Measurements from ENCODE around the gene GIMD1. TPM values are rescaled to one million over a fixed set of nuclear protein-coding genes. Genes with fewer than 3 reads are reported as not detected.

GIMD1 gene
- polyA plus RNA-seq, 3 donors from 2014 or later: not detected

DNA sequence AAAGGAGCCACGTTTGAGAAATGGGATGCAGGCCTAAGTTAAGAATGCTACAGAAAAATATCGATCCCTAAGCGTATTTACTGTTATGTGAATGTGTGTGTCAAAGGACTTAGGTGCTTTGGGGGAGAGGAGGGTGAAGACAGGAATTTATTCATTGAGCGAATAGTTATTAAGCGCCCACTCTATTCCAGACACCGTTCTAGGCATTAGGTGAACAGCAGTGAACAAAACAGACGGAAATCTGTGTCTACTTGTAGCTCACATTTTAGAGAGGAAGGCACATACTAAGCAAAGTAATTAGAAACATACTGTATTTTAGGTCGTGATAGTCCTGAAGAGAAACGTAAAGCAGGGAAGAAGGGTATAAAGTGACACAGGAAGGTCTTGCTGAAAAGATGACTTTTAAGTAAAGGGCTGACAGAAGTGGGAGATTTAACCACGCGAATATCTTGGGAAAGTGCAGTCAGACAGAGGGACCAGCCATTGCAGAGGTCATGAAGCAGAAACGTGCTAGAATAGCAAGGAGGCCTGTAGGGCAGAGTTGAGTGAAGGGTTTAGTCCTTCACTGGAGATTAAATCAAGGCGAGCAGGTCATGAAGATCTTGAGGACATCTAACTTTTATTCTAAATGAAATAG lies 51.7 kb downstream of the GIMD1 start:
- H3K27ac Mint-ChIP-seq: no peak overlapping the region
- no peak overlapping the region for H3K4me3 Mint-ChIP-seq
- peaks cover 5 to 7% (median 6%) of the 10 kb centered on the region in 3 donors for H3K36me3 Mint-ChIP-seq
- peaks cover 13 to 14% of the 10 kb centered on the region in 2 donors for H3K4me1 Mint-ChIP-seq
- no peaks in the 10 kb centered on the region for H3K9me3 Mint-ChIP-seq
- no peak for DNase-seq
- peaks cover 0 to 3% (median 2%) of the 10 kb centered on the region in 3 donors for H3K27me3 Mint-ChIP-seq (ENCODE audit: low read depth in 3 of 3)

DNA sequence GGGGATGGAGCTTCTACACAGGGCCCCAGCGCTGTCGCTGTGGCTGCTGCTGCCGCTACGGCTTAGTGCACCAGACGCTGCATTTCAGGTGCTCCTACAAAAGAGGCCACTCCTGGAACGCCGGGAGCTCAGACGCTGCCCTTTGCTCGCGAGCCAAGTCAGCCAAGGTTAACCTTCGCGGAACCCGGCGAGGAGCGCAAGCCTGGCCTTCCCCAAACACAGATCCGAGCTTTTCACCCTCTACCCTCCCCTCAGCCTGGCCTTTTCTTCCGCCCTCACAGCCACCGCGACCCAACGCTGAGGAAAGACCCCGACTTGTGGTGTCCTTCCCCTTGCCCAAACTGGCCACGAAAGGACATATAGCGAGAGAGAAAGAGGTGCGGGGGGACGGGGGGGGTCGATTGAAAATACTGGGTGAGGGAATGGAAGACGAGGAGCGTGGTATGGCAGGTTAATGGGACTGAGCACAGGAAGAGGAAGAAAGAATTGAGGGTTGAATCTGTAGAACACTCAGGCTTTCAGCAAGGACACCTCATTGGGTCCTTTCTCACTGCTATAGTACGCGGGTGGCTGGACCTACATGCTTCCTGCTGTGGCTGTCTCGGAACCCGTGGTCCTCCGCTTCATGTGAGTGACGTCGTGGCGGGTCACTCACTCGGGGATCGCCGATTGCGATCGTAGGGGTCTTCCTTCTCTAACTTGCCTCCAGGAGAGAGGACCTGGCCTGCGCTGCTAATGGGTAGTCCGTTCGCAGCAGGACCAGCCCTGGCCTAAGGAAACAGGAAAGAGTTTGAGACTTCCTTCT lies 52.4 kb downstream of the GIMD1 start, which contains the start of the genes AIMP1 and TBCK:
Gene AIMP1 (plus strand): TSS at position 583 of the 805 bp plus-strand sequence. CDS start 8,460 bp downstream, outside the sequence.
Gene TBCK (minus strand): TSS at position 242 of the 805 bp plus-strand sequence. CDS start 7,249 bp downstream, outside the sequence.
- DNase-seq: peak; percentile 91 to 93 (median 93)
- H3K27me3 Mint-ChIP-seq (ENCODE audit: low read depth in 3 of 3): peaks cover 0 to 3% (median 2%) of the 10 kb centered on the region in 3 donors
- H3K9me3 Mint-ChIP-seq: no peaks in the 10 kb centered on the region
- H3K36me3 Mint-ChIP-seq: peaks cover 5 to 7% (median 6%) of the 10 kb centered on the region in 3 donors
- no peak within 1 kb of the TSS for H3K27ac Mint-ChIP-seq
- H3K4me3 Mint-ChIP-seq: no peak within 1 kb of the TSS
- peaks cover 13 to 14% of the 10 kb centered on the region in 2 donors for H3K4me1 Mint-ChIP-seq

DNA sequence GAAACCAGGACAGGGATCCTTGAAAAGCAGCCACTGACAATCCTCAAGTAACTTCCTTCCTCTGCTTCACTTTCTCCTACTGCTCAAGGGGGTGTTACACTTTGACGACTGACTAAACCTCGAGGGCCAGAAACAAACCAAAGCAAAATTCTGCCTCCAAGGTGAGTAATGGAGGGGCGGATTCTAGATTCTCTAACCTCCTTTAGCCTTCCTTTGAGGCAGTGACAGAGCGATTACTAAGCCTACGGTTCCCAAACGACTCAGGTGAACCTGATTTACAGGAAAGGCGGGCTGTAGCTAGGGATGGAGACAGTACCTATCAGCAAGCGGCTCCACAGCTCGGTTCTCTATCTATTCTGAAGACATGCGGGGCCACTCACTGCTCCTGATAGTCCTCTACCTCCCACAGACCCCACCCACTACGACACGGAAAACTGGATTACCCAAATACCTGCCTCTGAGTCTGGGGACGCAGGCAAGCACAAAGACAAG lies 53.1 kb downstream of the GIMD1 start:
- peaks cover 4 to 6% (median 5%) of the 10 kb centered on the region in 3 donors for H3K36me3 Mint-ChIP-seq
- H3K4me3 Mint-ChIP-seq: no peak overlapping the region
- H3K9me3 Mint-ChIP-seq: no peaks in the 10 kb centered on the region
- H3K27ac Mint-ChIP-seq: no peak overlapping the region
- DNase-seq: peak; percentile 44 to 52 (median 46)
- H3K4me1 Mint-ChIP-seq: peaks cover 13 to 14% of the 10 kb centered on the region in 2 donors
- peaks cover 0 to 3% (median 2%) of the 10 kb centered on the region in 3 donors for H3K27me3 Mint-ChIP-seq (ENCODE audit: low read depth in 3 of 3)

DNA sequence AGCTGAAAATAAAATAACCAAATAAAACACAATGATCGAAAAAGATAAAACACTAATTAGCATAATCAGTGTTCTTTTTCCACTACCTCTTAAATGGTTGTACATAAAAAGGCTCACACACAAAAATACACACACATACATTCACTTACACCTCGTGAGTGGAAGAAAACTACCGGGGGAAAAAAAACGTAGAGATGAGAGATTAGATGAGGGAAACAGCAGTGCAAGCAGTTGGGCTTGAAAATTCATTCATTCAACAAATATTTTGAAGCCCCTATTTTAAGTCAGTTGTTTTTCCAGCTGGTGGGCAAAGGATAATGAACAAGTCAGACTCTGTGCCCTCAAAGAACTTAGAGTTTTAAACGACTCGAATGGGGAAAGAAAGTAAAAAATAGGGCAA lies 53.6 kb downstream of the GIMD1 start:
- Mint-ChIP-seq H3K4me1 (peaks cover 13 to 14% of the 10 kb centered on the region in 2 donors), H3K36me3 (peaks cover 0 to under 1% (median 0%) of the 10 kb centered on the region in 3 donors), H3K27me3 (ENCODE audit: low read depth in 3 of 3) (peaks cover 0 to 3% (median 2%) of the 10 kb centered on the region in 3 donors), H3K27ac (no peak overlapping the region), H3K4me3 (no peak overlapping the region), H3K9me3 (no peaks in the 10 kb centered on the region)
- no peak for DNase-seq

DNA sequence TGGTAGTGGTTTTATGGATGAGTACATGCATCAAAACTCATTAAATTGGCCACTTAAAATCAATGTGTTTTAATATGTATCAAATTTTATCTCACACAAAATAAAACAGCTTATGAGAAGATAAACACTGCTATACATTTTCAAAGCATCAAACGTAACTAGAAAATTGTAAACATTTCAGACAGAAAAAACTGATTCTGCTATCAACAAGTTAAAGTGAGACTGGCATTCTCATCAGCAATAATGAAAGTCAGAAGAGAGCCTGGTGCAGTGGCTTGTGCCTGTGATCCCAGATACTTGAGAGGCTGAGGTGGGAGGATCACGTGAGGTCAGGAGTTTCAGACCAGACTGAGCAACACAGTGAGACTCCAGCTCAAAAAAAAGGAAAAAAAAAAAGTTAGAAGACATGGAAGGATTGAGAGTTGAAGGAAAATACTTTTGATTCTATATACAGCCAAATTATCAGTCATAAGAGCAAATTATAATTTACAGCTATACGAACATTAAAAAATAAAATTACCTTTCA lies 55.5 kb downstream of the GIMD1 start:
- peaks cover 3 to 13% of the 10 kb centered on the region in 2 donors for H3K4me1 Mint-ChIP-seq
- peak overlapping the region in 4 of 6 donors; percentile 5 to 76 (median 64) for H3K27ac Mint-ChIP-seq
- H3K9me3 Mint-ChIP-seq: no peaks in the 10 kb centered on the region

DNA sequence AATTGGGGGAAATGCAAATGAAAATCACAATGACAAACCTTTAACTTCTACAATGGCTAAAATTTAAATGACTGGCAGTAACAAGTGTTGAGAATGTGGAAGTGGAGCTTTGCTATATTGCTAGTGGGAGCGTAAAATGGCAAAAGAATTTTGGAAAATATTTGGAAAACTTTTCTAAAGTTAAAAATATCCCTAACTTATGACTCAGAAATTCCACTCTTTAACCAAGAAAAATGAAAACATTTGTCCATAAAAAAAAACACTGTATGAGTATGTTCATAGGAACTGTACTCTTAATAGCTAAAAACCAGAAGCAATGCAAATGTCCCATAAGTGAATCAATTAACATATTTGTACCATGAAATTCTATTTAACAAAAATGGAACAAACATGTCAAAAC lies 56.2 kb downstream of the GIMD1 start:
- Mint-ChIP-seq H3K9me3 (no peaks in the 10 kb centered on the region), H3K36me3 (peaks cover 3 to 5% (median 3%) of the 10 kb centered on the region in 3 donors), H3K4me3 (no peak overlapping the region), H3K4me1 (peaks cover 3 to 13% of the 10 kb centered on the region in 2 donors), H3K27ac (peak overlapping the region in 2 of 6 donors; percentile 13 to 38), H3K27me3 (ENCODE audit: low read depth in 3 of 3) (peaks cover 0 to 3% (median 2%) of the 10 kb centered on the region in 3 donors)
- no peak for DNase-seq

More for the DNA sequence above, 55.5 kb downstream of the GIMD1 start:
- Mint-ChIP-seq H3K4me3 (no peak overlapping the region), H3K36me3 (peaks cover 3 to 5% (median 3%) of the 10 kb centered on the region in 3 donors), H3K27me3 (ENCODE audit: low read depth in 3 of 3) (peaks cover 0 to 3% (median 2%) of the 10 kb centered on the region in 3 donors)
- no peak for DNase-seq

Other genes starting within 250 kb of the GIMD1 start
- 10 to 100 TPM in 2 of 3 donors, 1 to 10 TPM in 1; 7.2 to 19.5 (median 13.8) TPM for gene TBCK, start 52.6 kb downstream of the GIMD1 start, polyA plus RNA-seq
- 10 to 100 TPM; 38.2 to 68.9 (median 46.3) TPM for gene AIMP1, start 52.2 kb downstream of the GIMD1 start, polyA plus RNA-seq